IMR-90 (cell line): ENCODE data around the gene ALPK3. TPM values are rescaled to one million over a fixed set of nuclear protein-coding genes. Genes with fewer than 3 reads are reported as not detected.

Source experiments
- ATAC-seq: fragments of 200-7000 bp; cut with Tn5 transposase; 2 replicates; pipeline ENCODE4 v1.9.1; 2020; ENCODE audit warnings: low read depth, mild to moderate bottlenecking, moderate library complexity
- BruUV-seq: library from RNA; stranded (reverse); fragments of 400-500 nt; replicated peaks from 2 replicates; lab custom pipeline; 2021; lab: Mats Ljungman, UMichigan
- CTCF ChIA-PET: fragments of 300-600 bp; formaldehyde crosslinking; extraction: SDS; loops from one replicate; lab custom pipeline; 2021; ENCODE audit warnings: antibody characterized with exemption; lab: Yijun Ruan, JAX
- POLR2A ChIA-PET: fragments of 300-600 bp; sonication (Branson Sonifier 250); formaldehyde crosslinking; loops from one replicate; lab custom pipeline; 2022; ENCODE audit warnings: antibody characterized with exemption; ENCODE audit not compliant: unreplicated experiment; lab: Charles Lee
- DNase-seq: peaks from one replicate; pipeline ENCODE4 v3.0.0; 2013
- H2AFZ ChIP-seq: replicated peaks from 2 replicates; pipeline ENCODE3; 2013; ENCODE audit warnings: low read length, mild to moderate bottlenecking; ENCODE audit not compliant: poor library complexity
- H2AK5ac ChIP-seq: 2 replicates; pipeline ENCODE4 v1.6.1; 2013; ENCODE audit warnings: low read depth, low read length, inconsistent platforms
- H2AK9ac ChIP-seq: replicated peaks from 2 replicates; pipeline ENCODE3; 2013; ENCODE audit warnings: mild to moderate bottlenecking, low read depth, low read length, moderate library complexity; ENCODE audit not compliant: poor library complexity
- H2BK120ac ChIP-seq: 2 replicates; pipeline ENCODE4 v1.6.1; 2013; ENCODE audit warnings: low read depth, low read length, inconsistent platforms
- H2BK15ac ChIP-seq: 3 replicates; pipeline ENCODE4 v1.6.1; 2013; ENCODE audit warnings: low read depth, low read length, inconsistent platforms
- H2BK20ac ChIP-seq: 2 replicates; pipeline ENCODE4 v1.6.1; 2013; ENCODE audit warnings: low read depth, mild to moderate bottlenecking, inconsistent platforms, low read length, moderate library complexity
- H2BK5ac ChIP-seq: 2 replicates; pipeline ENCODE4 v1.6.1; 2013; ENCODE audit warnings: mild to moderate bottlenecking, low read depth, low read length, inconsistent platforms; ENCODE audit not compliant: poor library complexity, severe bottlenecking
- H3K14ac ChIP-seq: replicated peaks from 2 replicates; pipeline ENCODE4 v1.6.1; 2013; ENCODE audit warnings: low read depth, low read length, inconsistent platforms
- H3K18ac ChIP-seq: 2 replicates; pipeline ENCODE4 v1.6.1; 2013; ENCODE audit warnings: low read depth, low read length, control low read depth
- H3K23ac ChIP-seq: 2 replicates; pipeline ENCODE4 v1.6.1; 2013; ENCODE audit warnings: low read depth, low read length, inconsistent platforms
- H3K27ac ChIP-seq: 2 replicates; pipeline ENCODE4 v1.5.1; 2013; ENCODE audit warnings: mild to moderate bottlenecking, control low read depth, low read length; ENCODE audit not compliant: insufficient read depth
- H3K27me3 ChIP-seq: 2 replicates; pipeline ENCODE4 v1.6.1; 2013; ENCODE audit warnings: low read length; ENCODE audit not compliant: control insufficient read depth, insufficient read depth
- H3K36me3 ChIP-seq: 2 replicates; pipeline ENCODE4 v1.6.1; 2013; ENCODE audit warnings: low read length, mixed read lengths; ENCODE audit not compliant: control insufficient read depth, insufficient read depth
- H3K4ac ChIP-seq: 2 replicates; pipeline ENCODE4 v1.6.1; 2013; ENCODE audit warnings: low read depth, low read length, inconsistent platforms
- H3K4me1 ChIP-seq: 2 replicates; pipeline ENCODE4 v1.6.1; 2013; ENCODE audit warnings: low read length, mixed read lengths; ENCODE audit not compliant: control insufficient read depth, insufficient read depth
- H3K4me2 ChIP-seq: 2 replicates; pipeline ENCODE4 v1.6.1; 2013; ENCODE audit warnings: low read depth, mild to moderate bottlenecking, control low read depth, low read length, moderate library complexity
- H3K4me3 ChIP-seq: 2 replicates; pipeline ENCODE4 v1.5.1; 2013; ENCODE audit warnings: low read depth, mild to moderate bottlenecking, control low read depth, low read length, moderate library complexity; ENCODE audit not compliant: insufficient read depth
- H3K56ac ChIP-seq: 2 replicates; pipeline ENCODE4 v1.6.1; 2013; ENCODE audit warnings: low read length, inconsistent platforms; ENCODE audit not compliant: insufficient read depth; ENCODE audit errors: extremely low read depth
- H3K79me1 ChIP-seq, 2 experiments: 2 replicates each; pipeline ENCODE4 v1.6.1; 2013; ENCODE audit warnings: low read length in 2 of 2, inconsistent platforms in 1 of 2, low read depth in 1 of 2
- H3K9ac ChIP-seq: 2 replicates; pipeline ENCODE4 v1.6.1; 2013; ENCODE audit warnings: low read depth, low read length, control low read depth
- H3K9me1 ChIP-seq: 2 replicates; pipeline ENCODE4 v1.6.1; 2013; ENCODE audit warnings: low read length, inconsistent platforms; ENCODE audit not compliant: insufficient read depth
- H3K9me3 ChIP-seq: 2 replicates; pipeline ENCODE4 v1.6.1; 2013; ENCODE audit warnings: low read length; ENCODE audit not compliant: control insufficient read depth, insufficient read depth
- H4K20me1 ChIP-seq: 2 replicates; pipeline ENCODE4 v1.6.1; 2013; ENCODE audit warnings: low read length, inconsistent platforms; ENCODE audit not compliant: insufficient read depth
- H4K5ac ChIP-seq: 2 replicates; pipeline ENCODE4 v1.6.1; 2013; ENCODE audit warnings: mild to moderate bottlenecking, low read depth, low read length, control low read depth
- H4K8ac ChIP-seq, 2 experiments: 2 replicates each; pipeline ENCODE4 v1.6.1; 2013; ENCODE audit warnings: low read depth in 2 of 2, low read length in 2 of 2, control low read depth in 1 of 2, inconsistent platforms in 1 of 2
- H4K91ac ChIP-seq: 2 replicates; pipeline ENCODE4 v1.6.1; 2013; ENCODE audit warnings: low read depth, low read length, inconsistent platforms; ENCODE audit not compliant: insufficient read depth
- BHLHE40 ChIP-seq: fragments of 150-350 bp; IDR thresholded peaks from 2 replicates; pipeline ENCODE4 v1.6.1; 2016; ENCODE audit warnings: mild to moderate bottlenecking, low read depth, low read length
- CEBPB ChIP-seq: IDR thresholded peaks from 2 replicates; pipeline ENCODE4 v1.6.1; 2012; ENCODE audit warnings: low read depth, low read length, improper control_type of control experiment
- CHD1 ChIP-seq: IDR thresholded peaks from 2 replicates; pipeline ENCODE4 v1.6.1; 2012; ENCODE audit warnings: low read depth, low read length, improper control_type of control experiment
- FOS ChIP-seq: fragments of 150-350 bp; IDR thresholded peaks from 2 replicates; pipeline ENCODE4 v1.6.1; 2016; ENCODE audit warnings: low read depth, low read length
- MAFK ChIP-seq: IDR thresholded peaks from 2 replicates; pipeline ENCODE4 v1.6.1; 2012; ENCODE audit warnings: low read depth, low read length, improper control_type of control experiment
- MAZ ChIP-seq: IDR thresholded peaks from 2 replicates; pipeline ENCODE4 v1.6.1; 2012; ENCODE audit warnings: low read depth, mild to moderate bottlenecking, low read length, improper control_type of control experiment, moderate library complexity, borderline replicate concordance
- MXI1 ChIP-seq: IDR thresholded peaks from 2 replicates; pipeline ENCODE4 v1.6.1; 2012; ENCODE audit warnings: low read depth, mild to moderate bottlenecking, low read length, moderate library complexity, borderline replicate concordance
- NFE2L2 ChIP-seq: fragments of 150-350 bp; IDR thresholded peaks from 2 replicates; pipeline ENCODE4 v1.6.1; 2016; ENCODE audit warnings: low read depth, mild to moderate bottlenecking, low read length
- POLR2A ChIP-seq: IDR thresholded peaks from 2 replicates; pipeline ENCODE4 v1.6.1; 2012; ENCODE audit warnings: mild to moderate bottlenecking, low read depth, low read length
- RAD21 ChIP-seq: IDR thresholded peaks from 2 replicates; pipeline ENCODE4 v1.6.1; 2012; ENCODE audit warnings: low read length, improper control_type of control experiment
- RCOR1 ChIP-seq: IDR thresholded peaks from 2 replicates; pipeline ENCODE4 v1.6.1; 2012; ENCODE audit warnings: mild to moderate bottlenecking, low read length, improper control_type of control experiment; ENCODE audit not compliant: insufficient replicate concordance
- RFX5 ChIP-seq: IDR thresholded peaks from 2 replicates; pipeline ENCODE4 v1.8.0; 2012; ENCODE audit warnings: low read depth, mild to moderate bottlenecking, low read length, moderate library complexity
- SMC3 ChIP-seq: fragments of 150-350 bp; IDR thresholded peaks from 2 replicates; pipeline ENCODE4 v1.6.1; 2016; ENCODE audit warnings: low read depth, mild to moderate bottlenecking, antibody characterized with exemption, low read length, moderate library complexity
- WGBS, 2 experiments: methylation state at CpG; one replicate each; pipeline versions ENCODE4 v1.1.5 to v1.1.7; 2013; ENCODE audit warnings: missing lambda C conversion rate in 2 of 2; ENCODE audit not compliant: insufficient read length in 1 of 2; ENCODE audit errors: extremely low coverage in 2 of 2; 5-methylcytosine and 5-hydroxymethylcytosine counted together
- dilution Hi-C: fragments of 300-500 bp; cut with HindIII; formaldehyde crosslinking; loops from one replicate; pipeline ENCODE4 v1.14.3; 2018; ENCODE audit warnings: low sequenced_read_pairs; ENCODE audit not compliant: unreplicated experiment
- in situ Hi-C: fragments of 300-500 bp; cut with MboI; formaldehyde crosslinking; loops from 3 replicates; pipeline ENCODE4 v1.14.3; 2019; ENCODE audit warnings: low sequenced_read_pairs, inconsistent platforms, mixed read lengths
- intact Hi-C: fragments of 100-400 bp; cut with micrococcal nuclease; formaldehyde crosslinking; loops from 2 replicates; pipeline ENCODE4 v1.10.0; 2022
- polyA plus RNA-seq, 3 experiments: library from polyadenylated mRNA; depleted of rRNA; stranded (reverse); fragments of >200 nt; gene quantifications; 2 replicates each; pipeline ENCODE4 v1.2.3, GENCODE V29; 2012; ENCODE audit warnings: low replicate concordance in 1 of 3
- total RNA-seq: library from RNA; depleted of rRNA; stranded (reverse); fragments of >200 nt; gene quantifications from 2 replicates; pipeline ENCODE4 v1.2.3, GENCODE V29; 2012
- TF ChIP-seq, protein P1 (sequence below): fragments of 150-350 bp; IDR thresholded peaks from 2 replicates; pipeline ENCODE4 v1.6.1; 2016; ENCODE audit warnings: low read depth, mild to moderate bottlenecking, low read length, moderate library complexity, borderline replicate concordance
- TF ChIP-seq, protein P2 (sequence below): fragments of 150-350 bp; IDR thresholded peaks from 2 replicates; pipeline ENCODE4 v1.6.1; 2017; ENCODE audit warnings: mild to moderate bottlenecking, antibody characterized with exemption, low read length, low read depth

ALPK3 gene
- total and polyA plus RNA-seq, 2 of the 4 experiments (the other 2 are of a cell fraction): under 0.01 to 0.26 TPM

DNA sequence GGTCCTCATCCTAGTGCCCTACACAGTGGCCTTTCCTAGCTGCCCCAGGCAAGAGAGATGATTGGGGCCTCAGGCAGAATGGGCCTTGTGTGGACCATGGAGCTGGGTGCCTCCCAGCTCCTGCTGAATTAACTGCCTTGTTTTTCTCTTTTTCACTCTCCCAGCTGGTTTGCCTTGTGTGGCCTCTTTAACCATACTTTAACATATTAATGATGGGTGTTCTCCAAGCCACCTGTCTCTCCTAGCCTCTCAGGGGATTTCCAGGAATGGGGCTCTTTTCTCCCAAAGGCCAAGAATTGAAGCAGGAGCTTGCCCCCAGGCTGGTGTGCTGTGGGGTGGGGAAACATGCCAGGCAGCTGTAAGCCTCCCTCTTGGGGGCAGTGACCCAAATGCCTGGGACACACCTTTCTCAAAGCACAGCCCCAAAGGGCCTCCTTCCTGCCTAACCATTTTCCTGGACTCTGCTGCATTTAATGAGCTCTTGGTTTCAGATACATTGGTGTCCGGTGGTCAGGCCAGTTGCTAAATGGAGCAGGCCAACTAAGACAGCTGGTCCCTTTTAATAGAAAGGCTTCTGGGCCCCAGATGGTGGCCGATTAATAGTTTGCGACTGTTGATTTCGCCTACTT, 5.6 kb downstream of the ALPK3 start:
- no peaks in the 10 kb centered on the region for H3K79me1 ChIP-seq
- no peak overlapping the region for H2BK20ac ChIP-seq
- H4K5ac ChIP-seq: no peak overlapping the region
- no peak overlapping the region for H3K4me2 ChIP-seq
- DNase-seq (no peak), ATAC-seq (no peak)
- no TSS peak for BruUV-seq
- no peak overlapping the region for H4K91ac ChIP-seq
- no peak overlapping the region for H2AK9ac ChIP-seq
- no peaks in the 10 kb centered on the region for H3K9me3 ChIP-seq
- no peak overlapping the region for H2BK120ac ChIP-seq
- intact Hi-C loops (no loop called here), in situ Hi-C loops (no loop called here), dilution Hi-C loops (no loop called here)
- H3K4ac ChIP-seq: no peak overlapping the region
- H3K27me3 ChIP-seq: peaks cover 24% of the 10 kb centered on the region
- H2BK15ac ChIP-seq: no peak overlapping the region
- no peak overlapping the region for H2AFZ ChIP-seq
- H3K9ac ChIP-seq: no peak overlapping the region
- TF ChIP-seq POLR2A (no peak), MAFK (no peak), NFE2L2 (no peak), MXI1 (no peak), CEBPB (no peak), RCOR1 (no peak), SMC3 (no peak), RFX5 (no peak), MAZ (no peak), FOS (no peak), RAD21 (no peak), BHLHE40 (no peak), CHD1 (no peak)
- TF ChIP-seq, protein P1, sequence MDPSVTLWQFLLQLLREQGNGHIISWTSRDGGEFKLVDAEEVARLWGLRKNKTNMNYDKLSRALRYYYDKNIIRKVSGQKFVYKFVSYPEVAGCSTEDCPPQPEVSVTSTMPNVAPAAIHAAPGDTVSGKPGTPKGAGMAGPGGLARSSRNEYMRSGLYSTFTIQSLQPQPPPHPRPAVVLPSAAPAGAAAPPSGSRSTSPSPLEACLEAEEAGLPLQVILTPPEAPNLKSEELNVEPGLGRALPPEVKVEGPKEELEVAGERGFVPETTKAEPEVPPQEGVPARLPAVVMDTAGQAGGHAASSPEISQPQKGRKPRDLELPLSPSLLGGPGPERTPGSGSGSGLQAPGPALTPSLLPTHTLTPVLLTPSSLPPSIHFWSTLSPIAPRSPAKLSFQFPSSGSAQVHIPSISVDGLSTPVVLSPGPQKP: no peak
- TF ChIP-seq, protein P2, sequence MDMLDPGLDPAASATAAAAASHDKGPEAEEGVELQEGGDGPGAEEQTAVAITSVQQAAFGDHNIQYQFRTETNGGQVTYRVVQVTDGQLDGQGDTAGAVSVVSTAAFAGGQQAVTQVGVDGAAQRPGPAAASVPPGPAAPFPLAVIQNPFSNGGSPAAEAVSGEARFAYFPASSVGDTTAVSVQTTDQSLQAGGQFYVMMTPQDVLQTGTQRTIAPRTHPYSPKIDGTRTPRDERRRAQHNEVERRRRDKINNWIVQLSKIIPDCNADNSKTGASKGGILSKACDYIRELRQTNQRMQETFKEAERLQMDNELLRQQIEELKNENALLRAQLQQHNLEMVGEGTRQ: no peak
- H3K27ac ChIP-seq: no peak overlapping the region
- H3K56ac ChIP-seq: no peak overlapping the region
- no peak overlapping the region for H2AK5ac ChIP-seq
- ChIA-PET CTCF (no interaction called here), POLR2A (no interaction called here)
- H3K14ac ChIP-seq: no peak overlapping the region
- no peak overlapping the region for H3K4me3 ChIP-seq
- no peaks in the 10 kb centered on the region; the same call in 1 of the 2 replicates for H3K9me1 ChIP-seq
- H4K20me1 ChIP-seq: no peaks in the 10 kb centered on the region
- H4K8ac ChIP-seq: no peak overlapping the region
- 66% methylated on average over 3 of the region's 4 CpGs; no CpG with 5 or more reads in 1 of the 2 experiments for WGBS, 2 experiments
- no peak overlapping the region for H2BK5ac ChIP-seq
- H3K4me1 ChIP-seq: no peaks in the 10 kb centered on the region
- H3K18ac ChIP-seq: no peak overlapping the region
- no peak overlapping the region for H3K23ac ChIP-seq
- no peaks in the 10 kb centered on the region for H3K36me3 ChIP-seq
